HepG2 (cell line): ENCODE data around the gene PRIMA1.
A peak's percentile ranks its signal among the peaks of the same experiment; 100 is the strongest.

Source experiments
- KLF16 ChIP-seq, 2 experiments: sonication (generic) in 1 of 2; formaldehyde crosslinking in 1 of 2; IDR thresholded peaks; 2 replicates each; pipeline versions ENCODE4 v1.6.1 to v1.8.0; 2016 to 2023; ENCODE audit warnings: missing genetic modification reagents in 2 of 2, missing compliant biosample characterization in 1 of 2
- MXI1 ChIP-seq: IDR thresholded peaks from 3 replicates; pipeline ENCODE4 v1.6.1; 2012; ENCODE audit warnings: low read depth, low read length, inconsistent platforms, borderline replicate concordance
- PHF8 ChIP-seq: sonication (generic); formaldehyde crosslinking; IDR thresholded peaks from 2 replicates; pipeline ENCODE4 v1.5.0; 2020; ENCODE audit warnings: missing genetic modification reagents
- SMAD9 ChIP-seq: sonication (generic); formaldehyde crosslinking; IDR thresholded peaks from 2 replicates; pipeline ENCODE4 v1.5.1; 2020; ENCODE audit warnings: mild to moderate bottlenecking, missing genetic modification reagents
- SRF ChIP-seq: IDR thresholded peaks from 2 replicates; pipeline ENCODE4 v1.6.1; 2011; ENCODE audit warnings: mild to moderate bottlenecking, low read depth, low read length, moderate library complexity
- ZFP36L1 ChIP-seq: sonication (generic); formaldehyde crosslinking; IDR thresholded peaks from 2 replicates; pipeline ENCODE4 v1.8.0; 2022; ENCODE audit warnings: mild to moderate bottlenecking, missing genetic modification reagents, moderate library complexity
- ZNF556 ChIP-seq: sonication (generic); formaldehyde crosslinking; IDR thresholded peaks from 2 replicates; pipeline ENCODE4 v1.4.0; 2020; ENCODE audit warnings: mild to moderate bottlenecking, missing genetic modification reagents, borderline replicate concordance
- TF ChIP-seq, protein P1 (sequence below): sonication (generic); formaldehyde crosslinking; IDR thresholded peaks from 2 replicates; pipeline ENCODE4 v1.5.0; 2020; ENCODE audit warnings: mild to moderate bottlenecking, missing genetic modification reagents, moderate library complexity
- TF ChIP-seq, protein P2 (sequence below): sonication (generic); formaldehyde crosslinking; IDR thresholded peaks from 2 replicates; pipeline ENCODE4 v1.8.0; 2022; ENCODE audit warnings: low read depth, missing genetic modification reagents
- TF ChIP-seq, protein P3 (sequence below): sonication (generic); formaldehyde crosslinking; IDR thresholded peaks from 2 replicates; pipeline ENCODE4 v1.4.0; 2020; ENCODE audit warnings: mild to moderate bottlenecking, missing genetic modification reagents
- TF ChIP-seq, protein P4 (sequence below), 2 experiments: sonication (generic) in 1 of 2; formaldehyde crosslinking in 1 of 2; IDR thresholded peaks; 2 replicates each; pipeline versions ENCODE4 v1.5.1 to v1.6.1; 2011 to 2020; ENCODE audit warnings: borderline replicate concordance in 1 of 2, low read depth in 1 of 2, low read length in 1 of 2, mild to moderate bottlenecking in 1 of 2, missing genetic modification reagents in 1 of 2, moderate library complexity in 1 of 2

DNA sequence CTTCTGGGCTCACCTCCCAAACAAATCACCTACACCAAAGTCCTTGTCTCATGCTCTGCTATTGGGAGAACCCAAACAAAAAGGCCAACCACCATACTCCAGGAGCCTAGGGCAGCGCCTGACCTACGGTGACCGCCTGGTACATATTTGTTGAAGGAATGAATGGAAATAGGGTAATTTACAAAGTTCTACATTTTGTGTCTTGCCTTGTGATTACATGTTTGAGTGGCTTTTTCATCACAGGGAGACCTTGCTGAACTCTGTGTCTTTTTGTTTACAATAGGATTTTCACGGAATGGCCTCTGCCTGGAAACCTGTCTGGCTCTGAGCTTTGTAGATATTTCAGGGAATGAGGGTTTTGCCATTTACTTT lies 11.3 kb upstream of the PRIMA1 start:
- TF ChIP-seq KLF16 (CRISPR knock-in tag; IDR thresholded peaks at IDR 0.05) (no peak), ZFP36L1 (CRISPR knock-in tag) (no peak), PHF8 (CRISPR knock-in tag) (0 out of 2 replicates have a peak, but pooled peaks have one; percentile 14), ZNF556 (CRISPR knock-in tag) (no peak), MXI1 (no peak), SRF (no peak), SMAD9 (no peak)
- TF ChIP-seq, protein P1, sequence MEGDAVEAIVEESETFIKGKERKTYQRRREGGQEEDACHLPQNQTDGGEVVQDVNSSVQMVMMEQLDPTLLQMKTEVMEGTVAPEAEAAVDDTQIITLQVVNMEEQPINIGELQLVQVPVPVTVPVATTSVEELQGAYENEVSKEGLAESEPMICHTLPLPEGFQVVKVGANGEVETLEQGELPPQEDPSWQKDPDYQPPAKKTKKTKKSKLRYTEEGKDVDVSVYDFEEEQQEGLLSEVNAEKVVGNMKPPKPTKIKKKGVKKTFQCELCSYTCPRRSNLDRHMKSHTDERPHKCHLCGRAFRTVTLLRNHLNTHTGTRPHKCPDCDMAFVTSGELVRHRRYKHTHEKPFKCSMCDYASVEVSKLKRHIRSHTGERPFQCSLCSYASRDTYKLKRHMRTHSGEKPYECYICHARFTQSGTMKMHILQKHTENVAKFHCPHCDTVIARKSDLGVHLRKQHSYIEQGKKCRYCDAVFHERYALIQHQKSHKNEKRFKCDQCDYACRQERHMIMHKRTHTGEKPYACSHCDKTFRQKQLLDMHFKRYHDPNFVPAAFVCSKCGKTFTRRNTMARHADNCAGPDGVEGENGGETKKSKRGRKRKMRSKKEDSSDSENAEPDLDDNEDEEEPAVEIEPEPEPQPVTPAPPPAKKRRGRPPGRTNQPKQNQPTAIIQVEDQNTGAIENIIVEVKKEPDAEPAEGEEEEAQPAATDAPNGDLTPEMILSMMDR = no peak
- TF ChIP-seq, protein P2, sequence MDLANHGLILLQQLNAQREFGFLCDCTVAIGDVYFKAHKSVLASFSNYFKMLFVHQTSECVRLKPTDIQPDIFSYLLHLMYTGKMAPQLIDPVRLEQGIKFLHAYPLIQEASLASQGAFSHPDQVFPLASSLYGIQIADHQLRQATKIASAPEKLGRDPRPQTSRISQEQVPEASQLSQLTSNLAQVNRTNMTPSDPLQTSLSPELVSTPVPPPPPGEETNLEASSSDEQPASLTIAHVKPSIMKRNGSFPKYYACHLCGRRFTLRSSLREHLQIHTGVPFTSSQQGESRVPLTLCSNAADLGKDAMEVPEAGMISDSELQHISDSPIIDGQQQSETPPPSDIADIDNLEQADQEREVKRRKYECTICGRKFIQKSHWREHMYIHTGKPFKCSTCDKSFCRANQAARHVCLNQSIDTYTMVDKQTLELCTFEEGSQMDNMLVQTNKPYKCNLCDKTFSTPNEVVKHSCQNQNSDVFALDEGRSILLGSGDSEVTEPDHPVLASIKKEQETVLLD = no peak
- TF ChIP-seq, protein P3, sequence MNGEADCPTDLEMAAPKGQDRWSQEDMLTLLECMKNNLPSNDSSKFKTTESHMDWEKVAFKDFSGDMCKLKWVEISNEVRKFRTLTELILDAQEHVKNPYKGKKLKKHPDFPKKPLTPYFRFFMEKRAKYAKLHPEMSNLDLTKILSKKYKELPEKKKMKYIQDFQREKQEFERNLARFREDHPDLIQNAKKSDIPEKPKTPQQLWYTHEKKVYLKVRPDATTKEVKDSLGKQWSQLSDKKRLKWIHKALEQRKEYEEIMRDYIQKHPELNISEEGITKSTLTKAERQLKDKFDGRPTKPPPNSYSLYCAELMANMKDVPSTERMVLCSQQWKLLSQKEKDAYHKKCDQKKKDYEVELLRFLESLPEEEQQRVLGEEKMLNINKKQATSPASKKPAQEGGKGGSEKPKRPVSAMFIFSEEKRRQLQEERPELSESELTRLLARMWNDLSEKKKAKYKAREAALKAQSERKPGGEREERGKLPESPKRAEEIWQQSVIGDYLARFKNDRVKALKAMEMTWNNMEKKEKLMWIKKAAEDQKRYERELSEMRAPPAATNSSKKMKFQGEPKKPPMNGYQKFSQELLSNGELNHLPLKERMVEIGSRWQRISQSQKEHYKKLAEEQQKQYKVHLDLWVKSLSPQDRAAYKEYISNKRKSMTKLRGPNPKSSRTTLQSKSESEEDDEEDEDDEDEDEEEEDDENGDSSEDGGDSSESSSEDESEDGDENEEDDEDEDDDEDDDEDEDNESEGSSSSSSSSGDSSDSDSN (CRISPR knock-in tag) = no peak
- TF ChIP-seq, protein P4, sequence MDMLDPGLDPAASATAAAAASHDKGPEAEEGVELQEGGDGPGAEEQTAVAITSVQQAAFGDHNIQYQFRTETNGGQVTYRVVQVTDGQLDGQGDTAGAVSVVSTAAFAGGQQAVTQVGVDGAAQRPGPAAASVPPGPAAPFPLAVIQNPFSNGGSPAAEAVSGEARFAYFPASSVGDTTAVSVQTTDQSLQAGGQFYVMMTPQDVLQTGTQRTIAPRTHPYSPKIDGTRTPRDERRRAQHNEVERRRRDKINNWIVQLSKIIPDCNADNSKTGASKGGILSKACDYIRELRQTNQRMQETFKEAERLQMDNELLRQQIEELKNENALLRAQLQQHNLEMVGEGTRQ (IDR thresholded peaks at IDR 0.05; ENCODE audit: low read depth, low read length) = no peak
- TF ChIP-seq, protein P4 (CRISPR knock-in tag; IDR thresholded peaks at IDR 0.05; ENCODE audit: borderline replicate concordance) = no peak
